H1 (cell line): ENCODE results near the gene COL8A1. TPM values are rescaled to one million over a fixed set of nuclear protein-coding genes. Genes with fewer than 3 reads are reported as not detected.

Experiments
- CTCF ChIA-PET: fragments of 300-600 bp; sonication (Branson Sonifier 250); formaldehyde crosslinking; loops from one replicate; lab custom pipeline; 2021; ENCODE audit not compliant: partially characterized antibody; lab: Charles Lee
- POLR2A ChIA-PET: fragments of 300-600 bp; sonication (Branson Sonifier 250); formaldehyde crosslinking; loops from one replicate; lab custom pipeline; 2021; ENCODE audit warnings: inconsistent platforms; ENCODE audit not compliant: partially characterized antibody; lab: Charles Lee
- DNase-seq, 2 experiments: peaks; one replicate each; pipeline versions ENCODE4 v3.0.0 to v3.0.0-alpha.2; 2010 to 2022; ENCODE audit warnings: low spot score in 2 of 2, low read depth in 1 of 2, mixed read lengths in 1 of 2
- FAIRE-seq: peaks from 2 replicates; lab custom pipeline; 2011; peaks lifted over from hg19 to GRCh38; lab: Jason Lieb, UNC
- H2AFZ ChIP-seq: 2 replicates; pipeline ENCODE4 v1.8.1; 2012; ENCODE audit warnings: low read length, inconsistent platforms
- H2AK5ac ChIP-seq: 2 replicates; pipeline ENCODE4 v1.6.1; 2013; ENCODE audit warnings: low read depth, low read length
- H2BK120ac ChIP-seq: replicated peaks from 2 replicates; pipeline ENCODE3; 2013; ENCODE audit warnings: low read depth, low read length, inconsistent platforms
- H2BK12ac ChIP-seq: 2 replicates; pipeline ENCODE4 v1.6.1; 2013; ENCODE audit warnings: low read depth, low read length
- H2BK15ac ChIP-seq: 2 replicates; pipeline ENCODE4 v1.6.1; 2013; ENCODE audit warnings: low read length
- H2BK20ac ChIP-seq: 2 replicates; pipeline ENCODE4 v1.6.1; 2013; ENCODE audit warnings: low read length
- H2BK5ac ChIP-seq: 2 replicates; pipeline ENCODE4 v1.6.1; 2013; ENCODE audit warnings: low read depth, low read length
- H3K14ac ChIP-seq: 2 replicates; pipeline ENCODE4 v1.6.1; 2013; ENCODE audit warnings: inconsistent platforms; ENCODE audit not compliant: insufficient read length
- H3K18ac ChIP-seq: 2 replicates; pipeline ENCODE4 v1.6.1; 2013; ENCODE audit warnings: low read length; ENCODE audit errors: extremely low read depth
- H3K23ac ChIP-seq: 2 replicates; pipeline ENCODE4 v1.6.1; 2013; ENCODE audit warnings: inconsistent platforms; ENCODE audit not compliant: insufficient read length
- H3K23me2 ChIP-seq: 2 replicates; pipeline ENCODE4 v1.6.1; 2013; ENCODE audit warnings: low read depth, low read length
- H3K27ac ChIP-seq: 2 replicates; pipeline ENCODE4 v1.6.1; 2011; ENCODE audit warnings: low read depth, low read length, inconsistent platforms
- H3K27me3 ChIP-seq, 4 experiments: replicated peaks in 1 of 4; 1 replicate in 1 of 4; 2 replicates in 3 of 4; pipeline versions ENCODE4 v1.6.1 to v1.8.1; 2011 to 2013; ENCODE audit warnings: low read length in 3 of 4, mild to moderate bottlenecking in 3 of 4, inconsistent platforms in 2 of 4, mixed read lengths in 2 of 4, moderate library complexity in 1 of 4; ENCODE audit not compliant: control insufficient read depth in 3 of 4, insufficient read depth in 3 of 4; ENCODE audit errors: extremely low read depth in 1 of 4
- H3K36me3 ChIP-seq, 4 experiments: 2 replicates each; pipeline versions ENCODE4 v1.6.1 to v1.8.1; 2011 to 2013; ENCODE audit warnings: mild to moderate bottlenecking in 4 of 4, low read length in 3 of 4, moderate library complexity in 2 of 4, control low read depth in 1 of 4, inconsistent platforms in 1 of 4; ENCODE audit not compliant: insufficient read depth in 4 of 4, control insufficient read depth in 2 of 4
- H3K4ac ChIP-seq: replicated peaks from 2 replicates; pipeline ENCODE3; 2013; ENCODE audit warnings: low read length, low read depth, mixed read lengths, inconsistent platforms; ENCODE audit not compliant: insufficient read length
- H3K4me1 ChIP-seq, 4 experiments: replicated peaks in 1 of 4; 1 replicate in 1 of 4; 2 replicates in 3 of 4; pipeline versions ENCODE4 v1.6.1 to v1.8.1; 2011 to 2013; ENCODE audit warnings: low read length in 3 of 4, inconsistent platforms in 2 of 4, mixed read lengths in 1 of 4; ENCODE audit not compliant: insufficient read depth in 4 of 4, control insufficient read depth in 3 of 4
- H3K4me2 ChIP-seq, 2 experiments: 2 replicates each; pipeline versions ENCODE4 v1.6.1 to v1.8.1; 2011 to 2013; ENCODE audit warnings: low read depth in 2 of 2, low read length in 2 of 2, control low read depth in 1 of 2, inconsistent platforms in 1 of 2, mild to moderate bottlenecking in 1 of 2; ENCODE audit not compliant: insufficient read depth in 1 of 2
- H3K4me3 ChIP-seq, 4 experiments: fragments of 200-600, 300-600 bp in 1 of 4; sonication (generic), shearing (Covaris generic), sonication (Bioruptor Twin) in 1 of 4; 2 replicates each; pipeline versions ENCODE4 v1.5.1 to v1.8.1; 2011 to 2016; ENCODE audit warnings: low read length in 4 of 4, low read depth in 3 of 4, control low read depth in 2 of 4, inconsistent platforms in 2 of 4, mild to moderate bottlenecking in 2 of 4, mixed read lengths in 1 of 4, moderate library complexity in 1 of 4; ENCODE audit not compliant: insufficient read depth in 2 of 4; ENCODE audit errors: extremely low read depth in 1 of 4
- H3K56ac ChIP-seq: replicated peaks from 2 replicates; pipeline ENCODE3; 2013; ENCODE audit warnings: low read depth, mild to moderate bottlenecking, mixed read lengths, low read length, inconsistent platforms; ENCODE audit not compliant: insufficient read length
- H3K79me1 ChIP-seq: 2 replicates; pipeline ENCODE4 v1.6.1; 2013; ENCODE audit warnings: low read depth, low read length, control low read depth
- H3K79me2 ChIP-seq, 2 experiments: 2 replicates each; pipeline versions ENCODE4 v1.6.1 to v1.8.1; 2012 to 2013; ENCODE audit warnings: low read length in 2 of 2, mild to moderate bottlenecking in 2 of 2, inconsistent platforms in 1 of 2; ENCODE audit not compliant: insufficient read depth in 2 of 2, control insufficient read depth in 1 of 2
- H3K9ac ChIP-seq, 4 experiments: replicated peaks in 1 of 4; 1 replicate in 1 of 4; 2 replicates in 3 of 4; pipeline versions ENCODE4 v1.6.1 to v1.8.1; 2011 to 2013; ENCODE audit warnings: low read depth in 3 of 4, low read length in 3 of 4, control low read depth in 2 of 4, mild to moderate bottlenecking in 2 of 4, moderate library complexity in 2 of 4, inconsistent platforms in 1 of 4; ENCODE audit errors: extremely low read depth in 1 of 4
- H3K9me3 ChIP-seq, 2 experiments: 2 replicates each; pipeline versions ENCODE4 v1.6.1 to v1.8.1; 2012 to 2013; ENCODE audit warnings: mild to moderate bottlenecking in 2 of 2, moderate library complexity in 2 of 2, control low read depth in 1 of 2, inconsistent platforms in 1 of 2, low read depth in 1 of 2, low read length in 1 of 2, mixed read lengths in 1 of 2; ENCODE audit not compliant: insufficient read depth in 2 of 2
- H4K20me1 ChIP-seq, 2 experiments: replicated peaks in 1 of 2; 2 replicates each; pipeline versions ENCODE3 to v1.8.1; 2011 to 2013; ENCODE audit warnings: inconsistent platforms in 2 of 2, low read length in 2 of 2, mild to moderate bottlenecking in 1 of 2; ENCODE audit not compliant: insufficient read depth in 2 of 2, control insufficient read depth in 1 of 2
- H4K5ac ChIP-seq: 2 replicates; pipeline ENCODE4 v1.6.1; 2013; ENCODE audit warnings: low read length, low read depth, mixed read lengths, inconsistent platforms; ENCODE audit not compliant: insufficient read length
- H4K8ac ChIP-seq: 2 replicates; pipeline ENCODE4 v1.8.0; 2013; ENCODE audit warnings: mild to moderate bottlenecking, moderate library complexity, low read length, inconsistent platforms; ENCODE audit not compliant: insufficient read depth; ENCODE audit errors: extremely low read depth
- H4K91ac ChIP-seq: replicated peaks from 2 replicates; pipeline ENCODE3; 2013; ENCODE audit warnings: low read length, mixed read lengths, inconsistent platforms; ENCODE audit not compliant: insufficient read length
- ASH2L ChIP-seq: fragments of 200-600, 300-600 bp; sonication (generic); IDR thresholded peaks from one replicate; pipeline ENCODE4 v1.7.1; 2017; ENCODE audit warnings: low read length
- CHD1 ChIP-seq: IDR thresholded peaks from 2 replicates; pipeline ENCODE4 v1.6.1; 2012; ENCODE audit warnings: low read depth, low read length, improper control_type of control experiment
- GTF2F1 ChIP-seq: IDR thresholded peaks from 2 replicates; pipeline ENCODE4 v1.6.1; 2012; ENCODE audit warnings: low read depth, low read length, improper control_type of control experiment, borderline replicate concordance
- HDAC6 ChIP-seq: IDR thresholded peaks from one replicate; pipeline ENCODE4 v1.7.1; 2012; ENCODE audit warnings: low read depth, mild to moderate bottlenecking, inconsistent platforms, low read length, moderate library complexity
- KDM5A ChIP-seq: fragments of 200-600 bp; IDR thresholded peaks from 2 replicates; pipeline ENCODE4 v1.7.1; 2012; ENCODE audit warnings: mild to moderate bottlenecking, low read length, inconsistent platforms, mixed read lengths
- MAFK ChIP-seq: IDR thresholded peaks from 2 replicates; pipeline ENCODE4 v1.6.1; 2012; ENCODE audit warnings: low read depth, mild to moderate bottlenecking, improper control_type of control experiment, low read length
- MAX ChIP-seq: IDR thresholded peaks from 2 replicates; pipeline ENCODE4 v1.6.1; 2012; ENCODE audit warnings: inconsistent platforms
- RAD21 ChIP-seq, 2 experiments: IDR thresholded peaks in 1 of 2; conservative IDR thresholded peaks in 1 of 2; 2 replicates each; pipeline ENCODE4 v1.6.1; 2011; ENCODE audit warnings: low read depth in 2 of 2, low read length in 2 of 2, improper control_type of control experiment in 1 of 2, inconsistent platforms in 1 of 2, mild to moderate bottlenecking in 1 of 2, moderate library complexity in 1 of 2
- SAP30 ChIP-seq: fragments of 300-600 bp; sonication (generic); IDR thresholded peaks from 2 replicates; pipeline ENCODE4 v1.7.1; 2012; ENCODE audit warnings: low read length, moderate library complexity, mild to moderate bottlenecking, inconsistent platforms; ENCODE audit not compliant: insufficient read depth, insufficient replicate concordance
- SP1 ChIP-seq: IDR thresholded peaks from 2 replicates; pipeline ENCODE4 v1.6.1; 2011; ENCODE audit warnings: low read depth, low read length
- TAF1 ChIP-seq: IDR thresholded peaks from 2 replicates; pipeline ENCODE4 v1.6.1; 2011; ENCODE audit warnings: mild to moderate bottlenecking, low read depth, low read length
- TCF12 ChIP-seq: IDR thresholded peaks from 2 replicates; pipeline ENCODE4 v1.6.1; 2011; ENCODE audit warnings: low read depth, mild to moderate bottlenecking, low read length
- WGBS, 2 experiments: shearing (Covaris generic) in 1 of 2; methylation state at CpG; one replicate each; pipeline versions ENCODE4 v1.1.6 to v1.1.7; 2013 to 2015; ENCODE audit warnings: low lambda C conversion rate in 2 of 2, mixed read lengths in 2 of 2, inconsistent platforms in 1 of 2, low coverage in 1 of 2, missing lambda C conversion rate in 1 of 2; ENCODE audit not compliant: insufficient replicate concordance in 2 of 2, insufficient coverage in 1 of 2, insufficient read length in 1 of 2; ENCODE audit errors: extremely low coverage in 1 of 2, missing lambda C conversion rate in 1 of 2; 5-methylcytosine and 5-hydroxymethylcytosine counted together
- polyA plus RNA-seq, 7 experiments: library from polyadenylated mRNA; depleted of rRNA in 3 of 7; stranded (reverse) in 5 of 7; unstranded in 2 of 7; fragments of >200 nt in 5 of 7; fragments of 200-250 nt in 2 of 7; gene quantifications; 1 replicate in 5 of 7; 2 replicates in 1 of 7; 4 replicates in 1 of 7; pipeline versions ENCODE4 v1.2.1 to v1.2.3, GENCODE V29; 2011 to 2013; ENCODE audit warnings: missing spikeins in 2 of 7, mixed read lengths in 2 of 7
- total RNA-seq: library from RNA; stranded (reverse); fragmentation: NEBNext Ultra II Directional; extraction: Animal tissue kit (Norgen Biotek cat#: 25700); gene quantifications from 2 replicates; pipeline ENCODE4 v1.2.1, GENCODE V29; 2021

COL8A1 gene
- total and polyA plus RNA-seq, 2 of the 8 experiments (the other 6 are each of a cell fraction or from before 2014, with no cell fraction given), result 0.21 to 1.2 TPM

GRCh38 chr3:99709686-99710085 is 71.3 kb downstream of the COL8A1 start:
- H4K5ac ChIP-seq, result no peak overlapping the region
- FAIRE-seq (no peak), DNase-seq (no peak)
- no peak overlapping the region for H3K23ac ChIP-seq
- H3K4me1 ChIP-seq, result no peaks in the 10 kb centered on the region
- no peak overlapping the region for H3K56ac ChIP-seq
- H2BK12ac ChIP-seq, result no peak overlapping the region
- no peaks in the 10 kb centered on the region for H3K9me3 ChIP-seq
- no peaks in the 10 kb centered on the region for H3K23me2 ChIP-seq
- WGBS, 2 experiments, result 94% methylated on average over 1 of the region's 1 CpG; no CpG with 5 or more reads in 1 of the 2 experiments
- no peak overlapping the region for H2BK15ac ChIP-seq
- no peak overlapping the region for H3K4me3 ChIP-seq
- H3K79me2 ChIP-seq, result no peaks in the 10 kb centered on the region
- no peaks in the 10 kb centered on the region for H3K79me1 ChIP-seq
- no peak overlapping the region for H2AK5ac ChIP-seq
- H3K36me3 ChIP-seq, result no peaks in the 10 kb centered on the region
- POLR2A ChIA-PET, result no interaction called here
- H3K4me2 ChIP-seq, result no peak overlapping the region
- H3K27me3 ChIP-seq, result no peaks in the 10 kb centered on the region
- no peak overlapping the region for H2BK120ac ChIP-seq
- no peak overlapping the region for H3K18ac ChIP-seq
- H3K27ac ChIP-seq, result no peak overlapping the region
- H3K9ac ChIP-seq, result no peak overlapping the region
- H4K20me1 ChIP-seq, result no peaks in the 10 kb centered on the region
- H3K4ac ChIP-seq, result no peak overlapping the region
- H2BK5ac ChIP-seq, result no peak overlapping the region
- no peak overlapping the region for H2BK20ac ChIP-seq
- H2AFZ ChIP-seq, result no peak overlapping the region
- H4K8ac ChIP-seq, result no peak overlapping the region
- TF ChIP-seq SAP30 (no peak), ASH2L (no peak), SP1 (no peak), TAF1 (no peak), MAX (no peak), HDAC6 (no peak), TCF12 (no peak), CHD1 (no peak), RAD21 (IDR thresholded peaks at IDR 0.05 in 1 of 2, conservative IDR thresholded peaks at IDR 0.05 in 1 of 2; ENCODE audit: low read depth in 2 of 2, low read length in 2 of 2) (no peak), GTF2F1 (no peak), KDM5A (no peak), MAFK (no peak)
- CTCF ChIA-PET, result interaction anchor here (1.3 kb wide), 1 partner anchor 22 kb away, joined by 3 read pairs; no protein-coding TSS in a partner anchor
- H3K14ac ChIP-seq, result no peak overlapping the region
- H4K91ac ChIP-seq, result no peak overlapping the region
